Kidney epithelial cell (primary cell): ENCODE measurements around the gene USP13. TPM values are rescaled to one million over a fixed set of nuclear protein-coding genes. Genes with fewer than 3 reads are reported as not detected.

Experiments
- DNase-seq: peaks from one replicate; pipeline ENCODE4 v3.0.0-alpha.2; 2010; ENCODE audit warnings: low read depth
- H3K27me3 ChIP-seq: 2 replicates; pipeline ENCODE4 v1.6.0; 2011; ENCODE audit warnings: low read length; ENCODE audit not compliant: control insufficient read depth, insufficient read depth
- H3K36me3 ChIP-seq: 2 replicates; pipeline ENCODE4 v1.5.1; 2011; ENCODE audit warnings: low read length; ENCODE audit not compliant: control insufficient read depth, insufficient read depth
- H3K4me3 ChIP-seq: 2 replicates; pipeline ENCODE4 v1.5.1; 2011; ENCODE audit warnings: low read depth, mild to moderate bottlenecking, control low read depth, low read length
- CTCF ChIP-seq: IDR thresholded peaks from 2 replicates; pipeline ENCODE4 v1.5.1; 2011; ENCODE audit warnings: mild to moderate bottlenecking, moderate library complexity, low read length, control low read depth, inconsistent platforms; ENCODE audit not compliant: insufficient read depth, poor library complexity, severe bottlenecking
- total RNA-seq: library from RNA; depleted of rRNA; stranded (reverse); fragments of >200 nt; gene quantifications from 2 replicates; pipeline ENCODE4 v1.2.3, GENCODE V29; 2015

The USP13 gene
- total RNA-seq, 1 donor from 2014 or later = 6.4 TPM

DNA sequence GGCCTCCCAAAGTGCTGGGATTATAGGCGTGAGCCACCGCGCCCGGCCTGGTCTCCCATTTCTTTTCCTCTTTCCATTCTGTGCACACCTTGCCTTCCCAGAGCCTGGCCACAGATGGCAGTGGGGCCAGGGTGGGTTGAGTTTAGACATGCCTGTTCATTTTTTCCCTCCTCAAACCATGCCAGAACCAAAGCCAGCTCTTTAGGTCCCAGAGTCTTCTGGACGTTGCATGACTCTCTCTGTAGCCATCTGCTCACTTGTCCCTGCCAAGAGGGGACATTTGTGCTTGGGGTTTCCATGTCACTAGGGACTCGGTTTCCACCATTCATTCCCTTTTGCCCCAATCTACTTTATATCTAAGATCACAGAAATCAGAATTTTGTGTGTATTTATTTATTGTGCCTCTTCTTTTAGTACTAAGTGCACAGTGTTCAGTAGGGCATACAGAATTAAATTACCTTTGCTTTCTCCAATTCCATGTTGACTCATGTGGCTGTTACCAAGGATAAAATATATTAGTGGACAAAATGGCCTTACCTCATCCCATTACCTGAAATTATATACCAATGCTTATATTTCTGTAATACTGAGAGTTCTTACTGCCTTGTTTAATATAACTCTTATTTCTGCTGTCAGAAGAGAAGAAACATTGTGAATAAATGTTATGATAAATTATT is 49.6 kb downstream of the USP13 start:
- TF ChIP-seq CTCF = no peak
- no peak for DNase-seq
- Histone ChIP-seq H3K27me3 (no peaks in the 10 kb centered on the region), H3K4me3 (no peak overlapping the region), H3K36me3 (no peaks in the 10 kb centered on the region)

DNA sequence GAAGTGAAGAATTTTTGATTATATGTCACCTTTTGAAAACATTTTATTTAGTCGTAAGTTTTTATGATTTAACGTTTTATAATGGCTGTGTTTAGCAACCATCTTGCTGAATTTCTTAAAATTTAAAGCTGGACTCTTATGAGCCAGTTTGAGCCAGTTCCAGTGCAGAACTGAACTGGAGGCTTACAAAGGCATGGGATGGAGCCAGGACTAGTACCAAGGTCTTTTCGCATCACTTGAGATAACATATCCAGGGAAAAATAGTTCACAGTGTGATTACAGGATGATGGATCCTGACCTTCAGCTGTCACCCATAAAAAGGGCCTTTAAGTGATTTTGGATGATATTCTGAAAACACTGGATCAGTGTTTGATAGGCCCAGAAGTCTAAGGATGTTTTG is 51.0 kb downstream of the USP13 start:
- Histone ChIP-seq H3K27me3 (no peaks in the 10 kb centered on the region), H3K36me3 (no peaks in the 10 kb centered on the region), H3K4me3 (no peak overlapping the region)
- no peak for DNase-seq
- no peak for TF ChIP-seq CTCF

- DNase-seq = no peak
Observed at GRCh38 chr3:179706233-179706632, 53.4 kb downstream of the USP13 start.

DNA sequence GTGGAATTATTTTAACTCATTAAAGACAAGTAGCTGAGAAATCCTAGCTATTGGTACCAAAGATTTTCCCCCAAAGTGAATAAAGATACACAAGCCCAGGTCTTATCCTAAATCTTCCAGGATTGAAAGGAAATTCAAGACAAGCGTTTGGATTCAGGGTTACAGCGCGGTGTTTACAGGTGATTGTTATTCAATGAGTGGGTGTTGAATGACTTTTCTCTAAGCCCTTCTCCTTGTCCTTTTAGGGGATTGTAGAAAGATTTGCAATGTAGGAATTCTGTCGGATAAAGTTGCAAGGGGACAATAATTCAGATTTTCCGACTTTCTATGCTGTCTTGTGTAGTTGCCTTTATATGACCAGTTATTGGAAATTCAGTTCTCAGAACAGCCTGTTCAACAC is 57.2 kb downstream of the USP13 start:
- no peak for TF ChIP-seq CTCF
- H3K36me3 ChIP-seq = no peaks in the 10 kb centered on the region
- H3K27me3 ChIP-seq = no peaks in the 10 kb centered on the region
- no peak for DNase-seq
- H3K4me3 ChIP-seq = no peak overlapping the region

More at GRCh38 chr3:179706233-179706632, 53.4 kb downstream of the USP13 start:
- no peaks in the 10 kb centered on the region for H3K36me3 ChIP-seq
- H3K27me3 ChIP-seq = no peaks in the 10 kb centered on the region
- no peak for TF ChIP-seq CTCF
- H3K4me3 ChIP-seq = no peak overlapping the region

- no peak for TF ChIP-seq CTCF
- H3K27me3 ChIP-seq = no peaks in the 10 kb centered on the region
- H3K4me3 ChIP-seq = no peak overlapping the region
- no peak for DNase-seq
- H3K36me3 ChIP-seq = no peaks in the 10 kb centered on the region
Observed at GRCh38 chr3:179713643-179714090, 60.8 kb downstream of the USP13 start.

DNA sequence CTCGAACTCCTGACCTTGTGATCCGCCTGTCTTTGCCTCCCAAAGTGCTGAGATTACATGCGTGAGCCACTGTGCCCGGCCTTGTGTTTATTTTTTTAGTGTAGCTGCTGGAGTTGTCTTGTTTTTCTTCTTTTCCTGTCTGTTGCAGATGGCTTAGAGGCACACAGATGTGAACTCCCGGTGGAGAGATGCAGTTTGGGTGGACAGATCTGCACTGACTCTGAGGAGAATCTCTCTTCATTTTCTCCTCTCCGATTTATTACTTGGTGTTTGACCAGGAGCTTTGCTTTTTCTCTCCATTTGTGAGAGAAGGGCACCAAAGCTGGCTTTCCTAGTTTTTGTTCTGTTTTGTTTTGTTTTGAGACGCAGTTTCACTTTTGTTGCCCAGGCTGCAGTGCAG is 62.7 kb downstream of the USP13 start:
- no peak for DNase-seq
- H3K36me3 ChIP-seq = no peaks in the 10 kb centered on the region
- no peak overlapping the region for H3K4me3 ChIP-seq
- TF ChIP-seq CTCF = no peak
- H3K27me3 ChIP-seq = no peaks in the 10 kb centered on the region
